ENCODE measurements around the gene MYO1C. TPM values are rescaled to one million over a fixed set of nuclear protein-coding genes. Genes with fewer than 3 reads are reported as not detected.

MYO1C gene
- total and polyA plus RNA-seq, 9 of the 15 experiments (the other 6 are each of a cell fraction or from before 2014, with no cell fraction given), result 0.46 to 32.5 (median 11.6) TPM

- TF ChIP-seq STAG1 (CRISPR knock-in tag; IDR thresholded peaks at IDR 0.05; ENCODE audit: borderline replicate concordance), result no peak
These were observed 30.1 kb upstream of the MYO1C start (continued) for GRCh38 chr17:1522626-1523025.

- 92% methylated on average over 10 of the region's 10 CpGs for WGBS (ENCODE audit: insufficient coverage, low coverage, missing lambda C conversion rate)
- Histone ChIP-seq H3K4me2 (ENCODE audit: insufficient read depth, low read length) (no peak overlapping the region), H3K36me3 (ENCODE audit: control insufficient read depth, insufficient read depth, low read length) (peaks cover 26% of the 10 kb centered on the region; the same call in 1 of the 3 replicates), H2AFZ (ENCODE audit: low read depth, low read length) (no peak overlapping the region), H3K4me1 (replicated peaks in 1 of 2; ENCODE audit: control insufficient read depth in 2 of 2, insufficient read depth in 2 of 2, low read length in 2 of 2) (peaks cover 3 to 4% of the 10 kb centered on the region in 2 experiments; a peak in 3 of 5 replicates), H4K20me1 (replicated peaks; ENCODE audit: control insufficient read depth, insufficient read depth, low read length) (no peaks in the 10 kb centered on the region), H3K4me3 (no peak overlapping the region), H3K9me1 (ENCODE audit: control insufficient read depth, insufficient read depth, low read length) (no peaks in the 10 kb centered on the region), H3K9ac (ENCODE audit: insufficient read depth in 1 of 2, low read depth in 2 of 2, low read length in 2 of 2) (no peak overlapping the region), H3K79me2 (ENCODE audit: control insufficient read depth, insufficient read depth, low read length) (peaks cover 14% of the 10 kb centered on the region), H3K9me3 (replicated peaks; ENCODE audit: control insufficient read depth, insufficient read depth, low read depth, low read length) (no peaks in the 10 kb centered on the region), H3K27me3 (ENCODE audit: control insufficient read depth in 2 of 2, insufficient read depth in 2 of 2, low read length in 2 of 2) (no peaks in the 10 kb centered on the region), H3K27ac (ENCODE audit: extremely low read depth, low read depth, low read length) (no peak overlapping the region)
- intact Hi-C loops (cut with micrococcal nuclease) (no loop called here), in situ Hi-C loops (cut with MboI) (no loop called here)
- BruUV-seq (replicated peaks), result no TSS peak
- no peak for TF ChIP-seq DACH1 (IDR thresholded peaks at IDR 0.05; ENCODE audit: partially characterized antibody)
- no peak for TF ChIP-seq ZNF778 (CRISPR knock-in tag; IDR thresholded peaks at IDR 0.05)
- TF ChIP-seq YBX1 (IDR thresholded peaks at IDR 0.05), result no peak
- TF ChIP-seq RERE (CRISPR knock-in tag; IDR thresholded peaks at IDR 0.05; ENCODE audit: borderline replicate concordance), result no peak
- TF ChIP-seq ETV6 (IDR thresholded peaks at IDR 0.05; ENCODE audit: borderline replicate concordance in 1 of 2, low read depth in 2 of 2, low read length in 1 of 2), result no peak
- no peak for TF ChIP-seq ETV6 (CRISPR knock-in tag; IDR thresholded peaks at IDR 0.05; ENCODE audit: borderline replicate concordance)
- no peak for TF ChIP-seq MAZ (CRISPR knock-in tag; conservative IDR thresholded peaks at IDR 0.05 in 1 of 2, IDR thresholded peaks at IDR 0.05 in 1 of 2)
- no peak for TF ChIP-seq ZNF277 (CRISPR knock-in tag; IDR thresholded peaks at IDR 0.05; ENCODE audit: borderline replicate concordance)
- no peak for TF ChIP-seq NRF1 (conservative IDR thresholded peaks at IDR 0.05 in 1 of 2, IDR thresholded peaks at IDR 0.05 in 1 of 2)
- TF ChIP-seq XRCC5 (IDR thresholded peaks at IDR 0.05; ENCODE audit: low read depth, low read length), result no peak
- TF ChIP-seq BACH1 (tag; IDR thresholded peaks at IDR 0.05), result no peak
- TF ChIP-seq SMARCB1 (IDR thresholded peaks at IDR 0.05; ENCODE audit: insufficient read length, low read depth), result no peak
- TF ChIP-seq ZNF408 (CRISPR knock-in tag; IDR thresholded peaks at IDR 0.05; ENCODE audit: low read depth), result no peak
- no peak for TF ChIP-seq NONO (IDR thresholded peaks at IDR 0.05; ENCODE audit: low read depth in 2 of 2, low read length in 1 of 2)
- FAIRE-seq (no peak), DNase-seq (ENCODE audit: extremely low read depth in 1 of 4, low spot score in 3 of 4) (no peak), ATAC-seq (no peak)
- ChIA-PET CTCF (ENCODE audit: low intra/inter-chr PET ratio) (no interaction called here), POLR2A (interaction anchor here (0.6 to 0.7 kb wide), 3 partner anchors 30 to 77 kb away, joined by 3 read pairs; no protein-coding TSS in a partner anchor)
These were observed 28.7 kb upstream of the MYO1C start for GRCh38 chr17:1521086-1521640.
